Measurements from ENCODE around the gene MYMX. TPM values are rescaled to one million over a fixed set of nuclear protein-coding genes. Genes with fewer than 3 reads are reported as not detected.
A peak's percentile ranks its signal among the peaks of the same experiment; 100 is the strongest.

The MYMX gene
- polyA plus RNA-seq, 1 experiment = not detected

DNA sequence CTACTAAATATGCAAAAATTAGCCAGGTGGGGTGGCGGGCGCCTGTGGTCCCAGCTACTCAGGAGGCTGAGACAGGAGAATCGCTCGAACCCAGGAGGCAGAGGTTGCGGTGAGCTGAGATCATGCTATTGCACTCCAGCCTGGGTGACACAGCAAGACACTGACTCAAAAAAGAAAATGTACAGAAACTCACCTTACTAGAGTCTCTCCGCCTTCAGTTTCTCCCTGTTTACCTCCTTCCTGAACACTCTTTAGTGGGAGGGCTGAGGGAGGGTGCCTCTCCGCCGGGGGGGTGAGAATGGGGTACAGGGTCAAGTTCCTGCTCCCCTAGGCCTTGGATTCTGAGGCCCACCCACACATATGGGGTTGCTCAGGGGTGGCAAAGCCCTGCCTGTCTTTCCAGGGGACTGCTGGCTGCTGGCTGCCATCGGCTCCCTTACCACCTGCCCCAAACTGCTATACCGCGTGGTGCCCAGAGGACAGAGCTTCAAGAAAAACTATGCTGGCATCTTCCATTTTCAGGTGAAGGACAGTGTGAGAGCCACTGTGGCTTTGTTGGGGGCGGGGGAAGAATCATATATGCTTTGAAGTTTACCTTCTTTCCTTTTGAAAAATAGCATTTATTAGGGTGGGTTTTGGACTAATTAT lies 44.7 kb upstream of the MYMX start:
- TF ChIP-seq, protein P1, sequence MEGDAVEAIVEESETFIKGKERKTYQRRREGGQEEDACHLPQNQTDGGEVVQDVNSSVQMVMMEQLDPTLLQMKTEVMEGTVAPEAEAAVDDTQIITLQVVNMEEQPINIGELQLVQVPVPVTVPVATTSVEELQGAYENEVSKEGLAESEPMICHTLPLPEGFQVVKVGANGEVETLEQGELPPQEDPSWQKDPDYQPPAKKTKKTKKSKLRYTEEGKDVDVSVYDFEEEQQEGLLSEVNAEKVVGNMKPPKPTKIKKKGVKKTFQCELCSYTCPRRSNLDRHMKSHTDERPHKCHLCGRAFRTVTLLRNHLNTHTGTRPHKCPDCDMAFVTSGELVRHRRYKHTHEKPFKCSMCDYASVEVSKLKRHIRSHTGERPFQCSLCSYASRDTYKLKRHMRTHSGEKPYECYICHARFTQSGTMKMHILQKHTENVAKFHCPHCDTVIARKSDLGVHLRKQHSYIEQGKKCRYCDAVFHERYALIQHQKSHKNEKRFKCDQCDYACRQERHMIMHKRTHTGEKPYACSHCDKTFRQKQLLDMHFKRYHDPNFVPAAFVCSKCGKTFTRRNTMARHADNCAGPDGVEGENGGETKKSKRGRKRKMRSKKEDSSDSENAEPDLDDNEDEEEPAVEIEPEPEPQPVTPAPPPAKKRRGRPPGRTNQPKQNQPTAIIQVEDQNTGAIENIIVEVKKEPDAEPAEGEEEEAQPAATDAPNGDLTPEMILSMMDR (IDR thresholded peaks at IDR 0.05; ENCODE audit: low read depth, low read length) = no peak
- peaks cover 19% of the 10 kb centered on the region for H3K27me3 ChIP-seq (ENCODE audit: control insufficient read depth, insufficient read depth, low read length)
- CTCF ChIA-PET = interaction anchor here (0.6 to 3.5 kb wide), 18 partner anchors 9 to 168 kb away, joined by 3 to 30 read pairs (median 4); no protein-coding TSS in a partner anchor
- H3K9me3 ChIP-seq (ENCODE audit: control insufficient read depth, insufficient read depth, low read length) = peaks cover 7% of the 10 kb centered on the region
- no peak overlapping the region for H3K27ac ChIP-seq (ENCODE audit: low read depth, low read length)
- POLR2A ChIA-PET = interaction anchor here (1.1 to 1.7 kb wide), 2 partner anchors 74 to 85 kb away, joined by 6 to 8 read pairs; partner anchors contain the start of genes HSP90AB1 and SLC35B2
- DNase-seq (ENCODE audit: low read depth, low spot score) = no peak
- no peak overlapping the region for H3K4me3 ChIP-seq (ENCODE audit: low read depth, low read length)

DNA sequence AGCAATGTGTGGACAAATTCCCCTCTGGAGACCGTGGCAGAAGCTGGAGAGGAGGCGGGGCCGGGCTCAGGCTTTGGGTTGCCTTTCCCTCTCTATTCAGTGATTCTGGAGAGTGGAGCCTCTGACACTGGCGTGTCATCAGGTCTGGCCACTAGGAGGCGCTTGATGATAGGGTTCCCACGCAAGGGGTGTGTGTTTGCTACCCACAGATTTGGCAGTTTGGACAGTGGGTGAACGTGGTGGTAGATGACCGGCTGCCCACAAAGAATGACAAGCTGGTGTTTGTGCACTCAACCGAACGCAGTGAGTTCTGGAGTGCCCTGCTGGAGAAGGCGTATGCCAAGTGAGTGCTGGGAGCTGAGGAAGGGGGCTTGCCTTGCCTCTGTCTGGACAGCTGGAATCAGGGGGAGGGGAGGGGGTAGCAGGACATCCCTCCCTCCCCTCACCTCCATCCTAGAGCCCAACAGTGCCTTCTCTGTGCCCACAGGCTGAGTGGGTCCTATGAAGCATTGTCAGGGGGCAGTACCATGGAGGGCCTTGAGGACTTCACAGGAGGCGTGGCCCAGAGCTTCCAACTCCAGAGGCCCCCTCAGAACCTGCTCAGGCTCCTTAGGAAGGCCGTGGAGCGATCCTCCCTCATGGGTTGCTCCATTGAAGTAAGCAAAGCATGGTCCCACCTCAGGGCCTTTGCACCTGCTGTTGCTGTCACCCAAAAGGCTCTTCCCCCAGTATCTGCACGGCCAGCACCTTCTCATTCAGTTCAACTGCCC lies 43.8 kb upstream of the MYMX start:
- ChIA-PET POLR2A (interaction anchor here (1.1 to 1.7 kb wide), 2 partner anchors 73 to 84 kb away, joined by 6 to 8 read pairs; partner anchors contain the start of genes HSP90AB1 and SLC35B2), CTCF (interaction anchor here (0.6 to 3.5 kb wide), 24 partner anchors 10 to 170 kb away, joined by 3 to 30 read pairs (median 4); partner anchors contain the start of gene HSP90AB1)
- H3K9me3 ChIP-seq (ENCODE audit: control insufficient read depth, insufficient read depth, low read length) = peaks cover 7% of the 10 kb centered on the region

GRCh38 chr6:44176130-44176761 lies 40.5 kb upstream of the MYMX start:
- CTCF ChIA-PET = interaction anchor here (1.1 to 1.6 kb wide), 2 partner anchors 59 to 92 kb away, joined by 3 to 6 read pairs; no protein-coding TSS in a partner anchor
- no peak for DNase-seq (ENCODE audit: low read depth, low spot score)
- no peaks in the 10 kb centered on the region for H3K27me3 ChIP-seq (ENCODE audit: control insufficient read depth, insufficient read depth, low read length)
- POLR2A ChIA-PET = no interaction called here
- no peak overlapping the region for H3K27ac ChIP-seq (ENCODE audit: low read depth, low read length)
- no peaks in the 10 kb centered on the region for H3K9me3 ChIP-seq (ENCODE audit: control insufficient read depth, insufficient read depth, low read length)
- TF ChIP-seq, protein P1 (IDR thresholded peaks at IDR 0.05; ENCODE audit: low read depth, low read length) = no peak
- no peak overlapping the region for H3K4me3 ChIP-seq (ENCODE audit: low read depth, low read length)

More for the DNA sequence above, 43.8 kb upstream of the MYMX start:
- peak; percentile 27 for DNase-seq (ENCODE audit: low read depth, low spot score)
- Histone ChIP-seq H3K27ac (ENCODE audit: low read depth, low read length) (no peak overlapping the region), H3K27me3 (ENCODE audit: control insufficient read depth, insufficient read depth, low read length) (peaks cover 19% of the 10 kb centered on the region), H3K4me3 (ENCODE audit: low read depth, low read length) (no peak overlapping the region)
- TF ChIP-seq, protein P1 (IDR thresholded peaks at IDR 0.05; ENCODE audit: low read depth, low read length) = peak; percentile 89

DNA sequence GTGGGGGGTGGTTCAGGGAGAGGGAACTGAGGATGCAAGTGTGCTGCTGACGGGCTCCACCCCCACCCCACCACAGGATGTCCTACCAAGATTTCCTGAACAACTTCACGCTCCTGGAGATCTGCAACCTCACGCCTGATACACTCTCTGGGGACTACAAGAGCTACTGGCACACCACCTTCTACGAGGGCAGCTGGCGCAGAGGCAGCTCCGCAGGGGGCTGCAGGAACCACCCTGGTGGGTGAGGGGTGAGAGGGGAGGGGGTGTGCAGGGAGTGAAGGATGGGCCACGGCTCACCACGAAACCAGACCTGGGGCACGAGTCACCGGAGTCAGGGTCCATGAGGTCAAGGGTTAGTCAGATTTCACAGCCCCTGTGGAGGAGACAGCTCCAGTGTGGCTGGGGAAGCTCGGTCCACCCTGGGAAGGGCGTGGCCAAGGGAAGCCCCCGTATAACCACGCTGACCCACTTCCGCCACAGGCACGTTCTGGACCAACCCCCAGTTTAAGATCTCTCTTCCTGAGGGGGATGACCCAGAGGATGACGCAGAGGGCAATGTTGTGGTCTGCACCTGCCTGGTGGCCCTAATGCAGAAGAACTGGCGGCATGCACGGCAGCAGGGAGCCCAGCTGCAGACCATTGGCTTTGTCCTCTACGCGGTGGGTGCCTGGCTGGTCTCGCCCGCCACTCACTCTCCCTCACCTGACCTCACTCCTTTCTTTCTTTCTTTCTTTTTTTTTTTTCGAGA lies 39.8 kb upstream of the MYMX start:
- no peak overlapping the region for H3K27ac ChIP-seq (ENCODE audit: low read depth, low read length)
- ChIA-PET CTCF (interaction anchor here (0.9 to 1.6 kb wide), 3 partner anchors 58 to 136 kb away, joined by 3 to 6 read pairs (median 3); partner anchors contain the start of gene AARS2), POLR2A (interaction anchor here (1.2 kb wide), 1 partner anchor 70 kb away, joined by 6 read pairs; the partner anchor contains the start of gene HSP90AB1)
- no peak overlapping the region for H3K4me3 ChIP-seq (ENCODE audit: low read depth, low read length)
- H3K9me3 ChIP-seq (ENCODE audit: control insufficient read depth, insufficient read depth, low read length) = no peaks in the 10 kb centered on the region
- TF ChIP-seq, protein P1 (IDR thresholded peaks at IDR 0.05; ENCODE audit: low read depth, low read length) = no peak
- no peak for DNase-seq (ENCODE audit: low read depth, low spot score)
- H3K27me3 ChIP-seq (ENCODE audit: control insufficient read depth, insufficient read depth, low read length) = no peaks in the 10 kb centered on the region

Data from AG04450 (cell line).